Naive thymus-derived CD4-positive, alpha-beta T cell (primary cell): Measurements from ENCODE around the gene GJB2. TPM values are rescaled to one million over a fixed set of nuclear protein-coding genes. Genes with fewer than 3 reads are reported as not detected.

Experiments
- ATAC-seq: fragments of 150-1000 bp; cut with Tn5 transposase; 2 replicates; pipeline ENCODE4 v1.10.0; 2021; ENCODE audit warnings: mild to moderate bottlenecking, moderate library complexity
- CTCF ChIA-PET: fragments of 350-600 bp; sonication (Branson Sonifier 250); formaldehyde crosslinking; loops from one replicate; lab custom pipeline; 2021; ENCODE audit warnings: antibody characterized with exemption; lab: Charles Lee
- POLR2A ChIA-PET: fragments of 350-600 bp; sonication (Branson Sonifier 250); formaldehyde crosslinking; loops from one replicate; lab custom pipeline; 2021; ENCODE audit warnings: antibody characterized with exemption, inconsistent platforms; lab: Charles Lee
- DNase-seq, 9 donors: peaks; one replicate each; pipeline versions ENCODE4 v3.0.0 to v3.0.0-alpha.2; 2020 to 2022; ENCODE audit warnings: mixed read lengths in 1 of 9
- H3K27ac ChIP-seq: one replicate; pipeline ENCODE4 v1.7.0; 2013; ENCODE audit warnings: mild to moderate bottlenecking, low read depth, low read length, moderate library complexity
- H3K27me3 ChIP-seq, 2 donors: one replicate each; pipeline ENCODE4 v1.7.0; 2013; ENCODE audit warnings: low read length in 2 of 2, mild to moderate bottlenecking in 2 of 2, moderate library complexity in 2 of 2; ENCODE audit not compliant: control insufficient read depth in 2 of 2, insufficient read depth in 2 of 2
- H3K36me3 ChIP-seq, 3 experiments: 1 replicate in 2 of 3; 2 replicates in 1 of 3; pipeline ENCODE4 v1.7.0; 2013; ENCODE audit warnings: low read length in 3 of 3, mild to moderate bottlenecking in 3 of 3, moderate library complexity in 1 of 3; ENCODE audit not compliant: insufficient read depth in 3 of 3, control insufficient read depth in 2 of 3
- H3K4me1 ChIP-seq, 2 donors: one replicate each; pipeline ENCODE4 v1.7.0; 2013; ENCODE audit warnings: low read length in 2 of 2, mild to moderate bottlenecking in 2 of 2, moderate library complexity in 1 of 2; ENCODE audit not compliant: control insufficient read depth in 2 of 2, insufficient read depth in 2 of 2
- H3K4me3 ChIP-seq: 2 replicates; pipeline ENCODE4 v1.7.0; 2013; ENCODE audit warnings: mild to moderate bottlenecking, low read length
- H3K9me3 ChIP-seq, 3 experiments: 1 replicate in 2 of 3; 2 replicates in 1 of 3; pipeline ENCODE4 v1.7.0; 2013; ENCODE audit warnings: low read length in 3 of 3; ENCODE audit not compliant: control insufficient read depth in 2 of 3
- H3K27ac Mint-ChIP-seq, 9 donors: one replicate each; pipeline ENCODE4 v1.8.0; 2020 to 2022; ENCODE audit warnings: mixed read lengths in 9 of 9, mild to moderate bottlenecking in 8 of 9, moderate library complexity in 5 of 9, inconsistent platforms in 2 of 9
- H3K27me3 Mint-ChIP-seq, 5 donors: one replicate each; pipeline ENCODE4 v1.8.0; 2021 to 2022; ENCODE audit warnings: mixed read lengths in 5 of 5, mild to moderate bottlenecking in 1 of 5
- H3K36me3 Mint-ChIP-seq, 5 donors: one replicate each; pipeline ENCODE4 v1.8.0; 2020 to 2022; ENCODE audit warnings: mixed read lengths in 5 of 5, mild to moderate bottlenecking in 3 of 5, inconsistent platforms in 1 of 5
- H3K4me1 Mint-ChIP-seq, 7 donors: one replicate each; pipeline ENCODE4 v1.8.0; 2020 to 2022; ENCODE audit warnings: mixed read lengths in 7 of 7, mild to moderate bottlenecking in 3 of 7, inconsistent platforms in 1 of 7
- H3K4me3 Mint-ChIP-seq, 10 donors: one replicate each; pipeline ENCODE4 v1.8.0; 2020 to 2022; ENCODE audit warnings: mild to moderate bottlenecking in 10 of 10, mixed read lengths in 10 of 10, moderate library complexity in 6 of 10, inconsistent platforms in 2 of 10
- H3K9me3 Mint-ChIP-seq, 11 donors: one replicate each; pipeline ENCODE4 v1.8.0; 2020 to 2022; ENCODE audit warnings: mixed read lengths in 11 of 11, mild to moderate bottlenecking in 4 of 11, inconsistent platforms in 1 of 11, moderate library complexity in 1 of 11
- intact Hi-C, 2 donors: fragments of 100-400 bp; cut with micrococcal nuclease; formaldehyde crosslinking; loops; one replicate each; pipeline ENCODE4 v1.15.1; 2023
- polyA plus RNA-seq, 2 donors: library from polyadenylated mRNA; unstranded; fragments of 300-500 nt; fragmentation: Illumina TruSeq; gene quantifications; one replicate each; pipeline ENCODE4 v1.2.3, GENCODE V29; 2021
- total RNA-seq, 6 experiments: library from RNA in 5 of 6; stranded (reverse) in 5 of 6; gene quantifications; 1 replicate in 5 of 6; 2 replicates in 1 of 6; pipeline ENCODE4 v1.2.3 and lab custom pipeline; 2021 to 2026

Gene GJB2
- total and polyA plus RNA-seq, 7 experiments from 2014 or later, result 0.13 to 3.6 (median 0.22) TPM; not detected in 4

DNA sequence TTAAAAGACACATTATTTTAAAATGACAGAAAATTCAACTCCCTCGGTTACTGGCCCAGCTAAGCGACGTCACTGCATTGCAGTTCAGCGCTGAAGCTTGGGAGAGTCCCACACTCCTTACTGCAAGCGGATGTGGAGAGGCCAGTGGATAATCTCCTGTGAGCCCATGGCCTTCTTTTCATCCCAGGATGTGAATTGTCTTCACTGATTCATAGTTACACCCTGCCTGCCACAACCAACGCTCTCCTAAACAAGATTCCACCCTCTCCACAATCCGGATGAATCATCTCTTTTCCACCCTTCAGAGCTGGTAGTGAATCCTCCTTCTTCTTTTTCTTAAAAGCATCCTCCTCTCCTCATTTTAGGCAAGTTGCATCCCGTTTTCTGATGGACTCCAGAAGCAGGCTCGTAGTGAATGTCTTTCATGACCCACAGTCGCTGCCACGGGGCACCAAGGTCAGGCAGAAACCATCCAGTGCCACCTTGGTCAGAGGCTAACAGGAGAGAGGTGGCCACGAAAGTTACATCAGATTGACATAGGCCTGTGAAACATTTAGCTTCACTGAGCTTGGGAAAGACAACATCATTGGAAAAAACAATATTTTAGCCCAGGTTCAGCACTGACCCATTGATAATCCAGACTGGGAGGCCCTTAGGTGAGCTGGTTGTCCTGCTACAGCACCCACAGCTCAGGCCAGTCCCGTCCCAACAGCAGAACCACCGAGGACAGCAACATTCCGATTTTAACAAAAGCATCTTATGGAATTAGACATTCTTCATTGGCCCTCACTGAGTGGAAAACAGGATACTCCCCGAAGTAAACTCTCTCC lies 2.0 kb downstream of the GJB2 start:
- Mint-ChIP-seq H3K9me3 (no peaks in the 10 kb centered on the region), H3K27me3 (peaks cover 35 to 67% (median 41%) of the 10 kb centered on the region in 5 donors), H3K4me1 (peaks cover 18 to 26% (median 20%) of the 10 kb centered on the region in 7 donors), H3K27ac (no peak overlapping the region), H3K36me3 (no peaks in the 10 kb centered on the region), H3K4me3 (peak overlapping the region in 5 of 10 donors; percentile 14 to 70 (median 59))
- Histone ChIP-seq H3K27me3 (peaks cover 19 to 32% of the 10 kb centered on the region in 2 donors), H3K36me3 (no peaks in the 10 kb centered on the region), H3K4me3 (no peak overlapping the region), H3K27ac (no peak overlapping the region), H3K9me3 (no peaks in the 10 kb centered on the region), H3K4me1 (peaks cover 11 to 20% of the 10 kb centered on the region in 2 donors)
- DNase-seq (no peak), ATAC-seq (no peak)
- CTCF ChIA-PET, result interaction anchor here (0.6 to 1.1 kb wide), 3 partner anchors 24 to 263 kb away, joined by 3 read pairs; no protein-coding TSS in a partner anchor
- intact Hi-C loops, result loop anchor here (5.0 to 10.0 kb wide), 3 partner anchors 224 to 377 kb away; partner anchors contain the start of gene IFT88 (in 2 of the 2)
- POLR2A ChIA-PET, result no interaction called here

- H3K4me3 ChIP-seq, result no peak overlapping the region
- no peaks in the 10 kb centered on the region for H3K9me3 ChIP-seq
- no peak for ATAC-seq
- H3K36me3 ChIP-seq, result no peaks in the 10 kb centered on the region
- H3K27me3 ChIP-seq, result peaks cover 12 to 26% of the 10 kb centered on the region in 2 donors
- DNase-seq, result no peak
- Mint-ChIP-seq H3K9me3 (no peaks in the 10 kb centered on the region), H3K4me1 (peaks cover 18 to 26% (median 20%) of the 10 kb centered on the region in 7 donors), H3K36me3 (no peaks in the 10 kb centered on the region), H3K27ac (no peak overlapping the region), H3K4me3 (no peak overlapping the region), H3K27me3 (peaks cover 29 to 61% (median 35%) of the 10 kb centered on the region in 5 donors)
- ChIA-PET CTCF (no interaction called here), POLR2A (no interaction called here)
- no peak overlapping the region for H3K27ac ChIP-seq
- H3K4me1 ChIP-seq, result peaks cover 11 to 20% of the 10 kb centered on the region in 2 donors
- intact Hi-C loops, result loop anchor here (5.0 to 10.0 kb wide), 3 partner anchors 225 to 377 kb away; partner anchors contain the start of gene IFT88 (in 2 of the 2)
Measured at GRCh38 chr13:20190076-20190475, 2.7 kb downstream of the GJB2 start.

DNA sequence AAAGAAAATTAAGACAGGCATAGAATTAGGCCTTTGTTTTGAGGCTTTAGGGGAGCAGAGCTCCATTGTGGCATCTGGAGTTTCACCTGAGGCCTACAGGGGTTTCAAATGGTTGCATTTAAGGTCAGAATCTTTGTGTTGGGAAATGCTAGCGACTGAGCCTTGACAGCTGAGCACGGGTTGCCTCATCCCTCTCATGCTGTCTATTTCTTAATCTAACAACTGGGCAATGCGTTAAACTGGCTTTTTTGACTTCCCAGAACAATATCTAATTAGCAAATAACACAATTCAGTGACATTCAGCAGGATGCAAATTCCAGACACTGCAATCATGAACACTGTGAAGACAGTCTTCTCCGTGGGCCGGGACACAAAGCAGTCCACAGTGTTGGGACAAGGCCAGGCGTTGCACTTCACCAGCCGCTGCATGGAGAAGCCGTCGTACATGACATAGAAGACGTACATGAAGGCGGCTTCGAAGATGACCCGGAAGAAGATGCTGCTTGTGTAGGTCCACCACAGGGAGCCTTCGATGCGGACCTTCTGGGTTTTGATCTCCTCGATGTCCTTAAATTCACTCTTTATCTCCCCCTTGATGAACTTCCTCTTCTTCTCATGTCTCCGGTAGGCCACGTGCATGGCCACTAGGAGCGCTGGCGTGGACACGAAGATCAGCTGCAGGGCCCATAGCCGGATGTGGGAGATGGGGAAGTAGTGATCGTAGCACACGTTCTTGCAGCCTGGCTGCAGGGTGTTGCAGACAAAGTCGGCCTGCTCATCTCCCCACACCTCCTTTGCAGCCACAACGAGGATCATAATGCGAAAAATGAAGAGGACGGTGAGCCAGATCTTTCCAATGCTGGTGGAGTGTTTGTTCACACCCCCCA lies 3.8 kb downstream of the GJB2 start:
- Histone ChIP-seq H3K4me3 (no peak overlapping the region), H3K9me3 (no peaks in the 10 kb centered on the region), H3K36me3 (no peaks in the 10 kb centered on the region), H3K27me3 (peaks cover 3 to 14% of the 10 kb centered on the region in 2 donors), H3K27ac (no peak overlapping the region), H3K4me1 (peaks cover 7 to 11% of the 10 kb centered on the region in 2 donors)
- peak; percentile 55 for ATAC-seq
- no peaks in the 10 kb centered on the region for H3K9me3 Mint-ChIP-seq
- ChIA-PET POLR2A (no interaction called here), CTCF (interaction anchor here (0.6 kb wide), 2 partner anchors 12 to 287 kb away, joined by 4 read pairs; no protein-coding TSS in a partner anchor)
- H3K27me3 Mint-ChIP-seq, result peaks cover 17 to 49% (median 23%) of the 10 kb centered on the region in 5 donors
- H3K36me3 Mint-ChIP-seq, result no peaks in the 10 kb centered on the region
- no peak for DNase-seq
- H3K27ac Mint-ChIP-seq, result no peak overlapping the region
- peaks cover 7 to 15% (median 11%) of the 10 kb centered on the region in 7 donors for H3K4me1 Mint-ChIP-seq
- H3K4me3 Mint-ChIP-seq, result no peak overlapping the region
- intact Hi-C loops, result no loop called here

GRCh38 chr13:20186771-20187170 lies 6.0 kb downstream of the GJB2 start:
- Histone ChIP-seq H3K4me1 (no peaks in the 10 kb centered on the region), H3K9me3 (no peaks in the 10 kb centered on the region), H3K27ac (no peak overlapping the region), H3K4me3 (no peak overlapping the region), H3K36me3 (no peaks in the 10 kb centered on the region), H3K27me3 (peaks cover 0 to 1% of the 10 kb centered on the region in 2 donors)
- POLR2A ChIA-PET, result no interaction called here
- no peaks in the 10 kb centered on the region for H3K9me3 Mint-ChIP-seq
- no peak for DNase-seq
- H3K27me3 Mint-ChIP-seq, result peaks cover 11 to 40% (median 19%) of the 10 kb centered on the region in 5 donors
- CTCF ChIA-PET, result interaction anchor here (1.6 kb wide), 1 partner anchor 10 kb away, joined by 7 read pairs; no protein-coding TSS in a partner anchor
- peaks cover 0 to 6% (median 3%) of the 10 kb centered on the region in 7 donors for H3K4me1 Mint-ChIP-seq
- no peak overlapping the region for H3K27ac Mint-ChIP-seq
- no peak for ATAC-seq
- H3K4me3 Mint-ChIP-seq, result no peak overlapping the region
- intact Hi-C loops, result no loop called here
- no peaks in the 10 kb centered on the region for H3K36me3 Mint-ChIP-seq

DNA sequence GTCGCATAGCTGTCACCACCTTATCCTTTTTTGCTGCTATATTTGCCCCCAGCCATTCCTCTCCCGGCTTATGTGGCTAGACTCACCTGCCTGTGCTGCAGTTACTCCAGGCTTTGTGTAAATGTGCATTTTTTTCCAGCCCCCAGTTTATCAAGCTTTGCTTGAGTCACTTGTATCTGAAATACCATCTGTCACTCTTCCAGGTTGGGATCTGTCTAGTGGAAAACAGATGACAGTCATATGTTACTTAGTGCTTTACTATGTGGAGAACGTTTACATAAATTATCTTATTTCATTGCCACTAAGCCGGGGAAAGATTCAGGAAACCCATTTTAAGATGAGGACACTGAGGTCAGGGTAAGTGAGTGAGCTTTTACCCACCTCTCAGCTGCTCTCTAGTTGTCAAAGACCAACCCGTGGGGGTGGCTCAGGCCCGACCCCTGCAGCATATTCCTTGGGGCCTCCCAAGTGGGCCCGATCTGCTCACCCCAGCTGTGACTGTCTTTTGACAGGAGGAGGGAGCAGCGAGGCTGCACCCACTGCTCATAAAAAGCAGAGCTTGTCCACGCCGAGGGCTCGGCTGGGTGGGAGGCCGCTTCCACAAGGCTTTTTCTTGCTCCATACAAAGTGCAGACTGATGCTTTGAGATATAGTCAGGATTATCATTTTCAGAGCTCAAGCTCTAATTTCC lies 7.2 kb downstream of the GJB2 start:
- Mint-ChIP-seq H3K36me3 (no peaks in the 10 kb centered on the region), H3K4me3 (no peak overlapping the region), H3K4me1 (peaks cover 0 to 2% (median under 1%) of the 10 kb centered on the region in 7 donors), H3K27ac (no peak overlapping the region), H3K27me3 (peaks cover 10 to 39% (median 20%) of the 10 kb centered on the region in 5 donors), H3K9me3 (no peaks in the 10 kb centered on the region)
- H3K27ac ChIP-seq, result no peak overlapping the region
- H3K36me3 ChIP-seq, result no peaks in the 10 kb centered on the region
- CTCF ChIA-PET, result interaction anchor here (1.4 kb wide), 1 partner anchor 12 kb away, joined by 9 read pairs; no protein-coding TSS in a partner anchor
- ATAC-seq (no peak), DNase-seq (no peak)
- no peaks in the 10 kb centered on the region for H3K9me3 ChIP-seq
- H3K27me3 ChIP-seq, result no peaks in the 10 kb centered on the region
- H3K4me1 ChIP-seq, result no peaks in the 10 kb centered on the region
- intact Hi-C loops, result no loop called here
- POLR2A ChIA-PET, result interaction anchor here (0.5 kb wide), 1 partner anchor 304 kb away, joined by 3 read pairs; no protein-coding TSS in a partner anchor
- no peak overlapping the region for H3K4me3 ChIP-seq
